GM19397 (cell line): ENCODE data around the gene ALCAM.

Source experiments
- ATAC-seq: cut with Tn5 transposase; IDR thresholded peaks from one replicate; pipeline ENCODE4 v1.9.1; 2021; ENCODE audit warnings: mild to moderate bottlenecking, moderate library complexity; ENCODE audit not compliant: unreplicated experiment

Gene ALCAM

GRCh38 chr3:105518806-105519418 lies 152.2 kb downstream of the ALCAM start:
- peak; percentile 86 for ATAC-seq

DNA sequence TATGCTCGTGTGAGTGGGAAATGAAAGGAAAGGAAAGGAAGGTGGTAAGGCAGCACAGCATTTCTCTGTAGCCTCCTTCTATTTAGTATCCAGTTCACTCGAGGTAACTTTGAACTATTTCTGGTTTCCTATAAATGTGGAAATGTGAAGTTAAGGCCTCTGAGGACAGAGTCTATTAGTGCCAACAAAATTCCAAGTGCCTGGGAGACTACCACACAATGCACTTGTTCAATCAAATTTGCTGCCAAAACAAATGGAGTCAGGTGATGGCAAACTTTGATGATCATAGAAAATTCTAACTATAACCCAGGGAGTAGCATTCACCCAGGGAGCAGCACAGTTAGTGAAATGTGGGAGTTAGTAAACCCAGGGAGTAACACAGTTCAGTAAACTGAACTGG lies 155.1 kb downstream of the ALCAM start:
- no peak for ATAC-seq

DNA sequence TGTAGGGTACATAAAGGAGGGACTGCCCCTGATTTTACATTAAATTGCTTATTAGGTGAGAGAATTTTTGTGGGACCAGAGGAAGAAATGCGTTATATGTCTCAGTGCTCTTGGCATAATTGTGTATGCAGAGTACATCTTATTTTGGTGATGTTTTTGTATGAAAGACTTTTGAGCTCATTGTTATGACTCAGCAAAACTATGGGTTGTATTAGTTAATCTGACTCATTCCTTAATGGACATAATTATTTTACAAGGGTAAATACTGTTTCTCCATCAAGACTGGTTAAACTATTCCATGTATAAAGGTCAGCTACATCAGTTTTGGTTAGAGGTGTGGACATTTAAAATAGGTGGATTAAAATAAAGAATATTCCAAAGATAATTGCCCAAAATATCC lies 156.8 kb downstream of the ALCAM start:
- no peak for ATAC-seq

- no peak for ATAC-seq
Observed at GRCh38 chr3:105525531-105525930, 158.8 kb downstream of the ALCAM start.

- ATAC-seq, result no peak
Observed at GRCh38 chr3:105526360-105527111, 159.8 kb downstream of the ALCAM start.

GRCh38 chr3:105527535-105527934 lies 160.8 kb downstream of the ALCAM start:
- no peak for ATAC-seq

DNA sequence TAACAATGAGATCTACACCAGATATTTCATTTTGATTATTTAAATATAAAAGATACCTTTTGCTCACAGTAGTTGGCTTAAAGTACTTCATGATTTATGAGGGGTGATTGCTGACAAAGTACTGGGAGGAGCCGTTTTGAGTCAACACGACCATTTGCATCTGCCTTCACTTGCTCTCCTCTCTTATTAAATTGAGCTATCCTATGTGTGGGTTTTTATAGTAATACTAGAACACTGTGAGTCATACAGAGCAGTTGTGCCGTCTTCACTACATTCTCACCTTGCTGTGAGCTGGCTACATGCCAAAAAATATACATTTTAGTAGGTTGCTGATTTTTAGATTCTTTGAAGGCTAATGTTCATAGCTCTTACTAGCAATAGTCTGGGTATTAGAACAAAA lies 161.2 kb downstream of the ALCAM start:
- no peak for ATAC-seq

- ATAC-seq, result no peak
Observed at GRCh38 chr3:105528955-105529354, 162.2 kb downstream of the ALCAM start.

DNA sequence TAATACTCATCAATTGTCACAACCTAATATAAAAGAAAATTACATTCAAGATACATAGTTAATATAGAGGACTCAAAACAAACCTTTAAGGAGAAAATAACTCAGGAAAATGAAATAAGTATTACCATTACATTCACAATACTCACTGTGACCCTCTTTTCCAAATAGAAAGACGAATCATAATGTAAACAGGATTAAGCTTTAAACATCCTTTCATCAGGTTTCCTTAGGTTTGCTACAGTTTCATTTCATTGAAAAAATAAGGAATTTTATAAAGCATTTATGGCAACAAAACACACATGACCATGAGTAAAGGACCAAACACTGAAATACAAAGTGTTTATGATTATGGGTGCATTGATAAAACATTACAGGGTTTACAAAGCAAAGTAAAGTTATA lies 162.7 kb downstream of the ALCAM start:
- no peak for ATAC-seq

- no peak for ATAC-seq
Observed at GRCh38 chr3:105532251-105532650, 165.5 kb downstream of the ALCAM start.

- no peak for ATAC-seq
Observed at GRCh38 chr3:105533960-105534359, 167.3 kb downstream of the ALCAM start.

DNA sequence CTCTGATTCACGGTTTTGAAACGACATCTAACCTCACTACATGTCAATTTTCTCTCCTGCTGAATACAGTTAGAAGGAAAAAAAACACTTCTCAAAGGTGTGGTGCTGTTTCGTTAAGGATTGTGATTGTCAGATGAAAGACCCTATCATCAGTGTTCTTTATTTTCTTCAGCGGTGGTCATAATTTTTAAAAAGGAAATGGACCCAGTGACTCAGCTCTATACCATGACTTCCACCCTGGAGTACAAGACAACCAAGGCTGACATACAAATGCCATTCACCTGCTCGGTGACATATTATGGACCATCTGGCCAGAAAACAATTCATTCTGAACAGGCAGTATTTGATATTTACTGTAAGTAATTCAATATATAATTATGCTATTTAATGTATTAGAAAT lies 167.8 kb downstream of the ALCAM start:
- ATAC-seq, result no peak

- no peak for ATAC-seq
Observed at GRCh38 chr3:105537371-105538080, 170.8 kb downstream of the ALCAM start.

DNA sequence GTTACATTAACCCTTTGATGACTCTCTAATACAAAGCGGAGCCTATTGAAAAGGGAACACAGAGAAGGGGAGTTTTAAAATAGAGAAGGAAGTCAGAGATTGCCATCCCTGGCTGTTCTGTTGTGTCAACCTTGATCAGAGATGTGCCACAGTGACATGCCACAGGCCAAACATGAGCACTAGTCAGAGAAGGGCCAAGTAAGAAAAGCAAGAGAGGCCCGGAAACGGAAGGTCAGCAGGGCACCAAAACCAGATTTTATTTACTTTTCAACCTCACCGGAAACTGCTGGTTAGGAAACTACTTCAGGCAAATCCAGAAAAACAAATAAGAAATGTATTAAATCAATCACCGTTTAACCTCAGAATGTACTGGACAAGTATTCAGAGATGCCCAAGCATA lies 171.8 kb downstream of the ALCAM start:
- no peak for ATAC-seq

- no peak for ATAC-seq
Observed at GRCh38 chr3:105539897-105540296, 173.2 kb downstream of the ALCAM start.

DNA sequence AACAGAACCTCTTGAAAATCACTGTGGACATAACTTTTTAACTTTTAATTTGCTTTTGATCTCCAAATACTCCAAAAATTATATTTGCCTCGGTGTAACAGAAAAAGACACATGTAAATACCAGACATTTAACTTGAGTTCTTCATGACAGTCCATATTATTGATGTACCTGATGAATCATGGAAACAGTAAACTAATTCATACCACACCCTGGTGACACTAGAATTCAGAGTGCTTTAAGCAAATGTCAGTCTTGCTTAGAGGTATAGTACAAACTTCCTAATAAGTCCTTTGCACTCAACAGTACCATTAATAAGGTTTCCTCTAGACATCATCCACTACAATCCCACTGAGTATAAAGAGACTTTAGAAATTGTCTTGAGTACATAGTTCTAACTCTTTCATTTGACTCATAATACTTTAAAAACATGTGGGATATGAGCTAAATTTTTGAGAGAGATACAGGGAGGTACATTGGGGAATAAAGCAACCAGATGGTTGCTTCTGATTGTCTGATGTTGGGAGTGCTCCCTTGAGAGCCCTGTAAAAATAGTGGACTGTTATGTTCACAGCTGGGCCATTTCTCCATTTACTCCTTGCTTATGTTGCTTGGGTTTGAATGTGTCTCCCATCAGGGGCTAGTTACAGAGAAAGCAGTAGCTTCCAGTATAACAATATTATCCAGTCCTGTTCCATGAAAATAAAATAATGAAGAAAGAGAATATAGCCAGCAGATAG lies 175.7 kb downstream of the ALCAM start:
- ATAC-seq, result no peak

DNA sequence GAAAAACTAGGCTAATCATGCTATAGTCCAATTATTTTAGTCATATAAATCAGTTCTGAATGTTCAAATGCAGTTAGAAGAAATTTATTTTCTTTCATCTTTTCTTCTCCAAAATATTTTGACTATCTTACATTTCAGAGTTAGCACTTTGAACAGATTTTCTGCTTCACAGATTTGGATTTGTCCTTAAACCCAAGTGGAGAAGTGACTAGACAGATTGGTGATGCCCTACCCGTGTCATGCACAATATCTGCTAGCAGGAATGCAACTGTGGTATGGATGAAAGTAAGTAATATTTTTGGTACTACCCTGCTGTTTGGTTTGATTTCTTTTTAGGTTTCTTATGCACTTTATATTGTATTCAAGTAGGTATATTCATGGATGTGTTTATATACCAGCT lies 178.3 kb downstream of the ALCAM start:
- no peak for ATAC-seq

DNA sequence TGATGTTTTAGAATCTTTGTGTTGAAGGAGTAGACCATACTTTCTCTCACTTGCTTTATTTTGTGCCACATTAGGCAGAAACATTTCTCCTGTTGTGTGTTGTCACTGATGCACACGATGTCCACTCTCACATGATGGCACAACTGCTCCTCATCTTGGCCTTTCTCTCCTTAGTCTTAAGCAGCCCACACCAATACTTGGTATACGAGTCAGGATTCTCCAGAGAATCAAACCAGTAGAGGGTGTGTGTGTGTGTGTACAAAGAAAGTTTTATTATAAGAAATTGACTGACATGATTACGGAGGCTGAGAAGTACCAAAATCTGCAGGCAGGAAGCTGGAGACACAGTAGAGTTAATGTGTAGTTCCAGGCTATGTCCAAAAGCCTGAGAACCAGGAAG lies 187.1 kb downstream of the ALCAM start:
- no peak for ATAC-seq

DNA sequence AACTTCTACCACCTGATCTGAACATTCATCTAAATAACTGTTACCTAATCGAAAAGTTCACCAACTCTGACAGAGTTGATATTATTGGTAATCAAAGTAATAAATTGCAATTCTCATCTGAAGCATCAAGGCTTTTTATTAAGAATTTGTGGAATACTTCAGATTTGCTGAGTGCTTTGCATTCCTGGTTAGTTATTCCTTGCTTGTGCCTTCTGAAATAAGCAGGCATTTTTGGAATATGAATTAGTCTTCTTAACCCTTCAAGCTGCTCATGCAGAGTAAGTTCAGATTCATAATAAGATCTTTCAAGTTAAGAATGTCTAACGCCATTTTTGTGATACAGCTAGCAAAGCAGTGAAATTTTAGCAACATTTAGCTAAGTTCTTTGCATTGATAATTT lies 188.5 kb downstream of the ALCAM start:
- ATAC-seq, result no peak

DNA sequence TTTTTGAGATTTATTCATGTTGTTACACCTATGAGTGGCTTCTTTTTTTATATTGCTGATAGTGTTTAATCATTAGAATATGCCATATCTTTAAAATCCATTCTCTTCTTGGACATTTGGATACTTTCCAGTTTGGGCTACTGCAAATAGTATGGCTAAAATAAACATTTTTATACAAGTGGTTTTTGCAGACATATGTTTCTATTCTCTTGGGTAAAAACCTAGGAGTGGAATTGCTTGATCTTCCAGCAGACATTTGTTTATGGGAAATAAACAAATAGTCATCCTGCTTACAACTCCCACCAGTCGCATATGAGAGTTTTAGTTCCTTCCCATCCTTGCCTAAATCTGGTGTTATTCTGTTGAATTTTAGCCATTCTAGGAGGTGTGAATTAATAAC lies 193.1 kb downstream of the ALCAM start:
- no peak for ATAC-seq

DNA sequence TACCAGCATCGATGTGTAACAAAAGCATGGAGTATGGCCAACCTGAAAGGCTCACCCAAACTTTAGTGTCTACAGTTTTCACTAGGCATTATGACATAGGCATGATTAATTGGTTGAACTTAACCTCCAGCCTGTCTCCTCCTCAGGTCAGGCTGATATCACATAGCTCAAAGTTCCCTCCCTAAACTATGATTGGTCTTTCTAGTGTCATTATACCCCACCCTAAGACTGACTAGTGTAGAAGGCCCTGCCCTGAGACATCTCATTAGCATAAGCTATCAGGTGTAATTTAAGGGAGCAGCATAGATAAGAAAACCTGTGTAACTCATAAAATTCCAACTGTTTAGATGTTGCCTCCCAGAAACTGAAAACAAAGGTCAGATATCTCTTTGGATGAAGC lies 195.2 kb downstream of the ALCAM start:
- no peak for ATAC-seq
